Adrenal gland (tissue), 5 donors: ENCODE data around the gene CYP26B1.

Experiments
- POLR2A ChIP-seq, 2 donors: fragments of 450-650 bp; IDR thresholded peaks; one replicate each; pipeline ENCODE4 v1.6.1; 2017; ENCODE audit warnings: antibody characterized with exemption in 2 of 2, mild to moderate bottlenecking in 2 of 2, moderate library complexity in 1 of 2
- TF ChIP-seq, protein P1 (sequence below), 6 experiments: fragments of 450-650 bp in 4 of 6; fragments of 200-600 bp in 2 of 6; sonication (generic) in 1 of 6; IDR thresholded peaks; 1 replicate in 5 of 6; 2 replicates in 1 of 6; pipeline versions ENCODE4 v1.5.1 to v1.8.0; 2016 to 2021; ENCODE audit warnings: antibody characterized with exemption in 6 of 6, mild to moderate bottlenecking in 2 of 6, moderate library complexity in 1 of 6
- donor health status: DM: no; HTN: no; CAD: no.

DNA sequence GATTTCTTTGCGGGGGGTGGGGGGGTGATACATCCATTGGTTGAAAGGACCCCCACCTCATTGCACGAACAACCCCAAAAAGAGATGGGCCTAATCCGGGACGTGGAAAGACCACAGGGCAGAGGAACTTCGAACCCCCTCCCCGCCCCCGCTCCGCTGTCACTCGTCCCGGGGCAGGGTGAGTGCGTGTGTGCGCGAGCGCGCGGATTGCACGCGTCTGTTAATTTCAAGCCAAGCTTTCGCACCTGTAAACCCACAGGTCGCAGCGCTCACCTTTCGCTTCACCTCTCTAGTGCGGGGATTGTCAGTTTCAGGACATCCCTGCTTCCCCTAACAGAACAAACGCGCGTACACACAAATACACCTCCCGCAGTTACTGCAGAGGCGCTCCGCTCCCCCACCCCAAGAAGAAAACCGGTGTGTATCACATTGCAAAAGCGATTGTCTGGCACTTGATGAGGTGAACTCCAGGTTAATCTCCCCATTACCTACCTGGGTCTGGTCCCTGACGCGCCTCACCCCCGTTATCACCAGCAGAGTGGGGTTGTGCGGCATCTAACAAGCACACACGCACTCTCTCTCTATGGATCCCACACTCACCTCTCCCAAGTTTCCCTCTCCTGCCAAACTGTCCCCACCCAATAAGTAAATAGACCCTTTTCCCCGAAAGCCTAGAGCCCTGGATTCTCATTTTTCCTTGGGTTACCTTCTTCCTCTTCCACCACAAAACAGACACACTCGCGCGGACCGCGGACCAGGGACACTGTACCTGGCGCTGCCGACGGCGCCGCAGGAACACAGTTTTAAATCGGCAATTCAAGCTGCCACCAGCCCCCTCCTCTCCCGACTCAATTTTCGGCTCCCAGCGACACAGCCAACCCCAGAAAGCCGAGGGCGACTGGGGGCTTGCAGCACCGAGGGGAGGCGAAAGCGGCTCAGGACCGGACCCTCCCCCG lies 1.0 kb downstream of the CYP26B1 start:
- TF ChIP-seq, protein P1, sequence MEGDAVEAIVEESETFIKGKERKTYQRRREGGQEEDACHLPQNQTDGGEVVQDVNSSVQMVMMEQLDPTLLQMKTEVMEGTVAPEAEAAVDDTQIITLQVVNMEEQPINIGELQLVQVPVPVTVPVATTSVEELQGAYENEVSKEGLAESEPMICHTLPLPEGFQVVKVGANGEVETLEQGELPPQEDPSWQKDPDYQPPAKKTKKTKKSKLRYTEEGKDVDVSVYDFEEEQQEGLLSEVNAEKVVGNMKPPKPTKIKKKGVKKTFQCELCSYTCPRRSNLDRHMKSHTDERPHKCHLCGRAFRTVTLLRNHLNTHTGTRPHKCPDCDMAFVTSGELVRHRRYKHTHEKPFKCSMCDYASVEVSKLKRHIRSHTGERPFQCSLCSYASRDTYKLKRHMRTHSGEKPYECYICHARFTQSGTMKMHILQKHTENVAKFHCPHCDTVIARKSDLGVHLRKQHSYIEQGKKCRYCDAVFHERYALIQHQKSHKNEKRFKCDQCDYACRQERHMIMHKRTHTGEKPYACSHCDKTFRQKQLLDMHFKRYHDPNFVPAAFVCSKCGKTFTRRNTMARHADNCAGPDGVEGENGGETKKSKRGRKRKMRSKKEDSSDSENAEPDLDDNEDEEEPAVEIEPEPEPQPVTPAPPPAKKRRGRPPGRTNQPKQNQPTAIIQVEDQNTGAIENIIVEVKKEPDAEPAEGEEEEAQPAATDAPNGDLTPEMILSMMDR (IDR thresholded peaks at IDR 0.05): no peak
- TF ChIP-seq POLR2A (IDR thresholded peaks at IDR 0.05): no peak
